NCI-H1436 (cell line): Measurements from ENCODE around the gene EIF2D.
"Not testable (repeated sequence)": the region's sequence is repeated elsewhere in the genome, so short reads cannot be mapped to it uniquely, and the experiment has no call there.

Experiments
- DNase-seq: peaks from one replicate; lab custom pipeline; 2025; lab: John Stamatoyannopoulos, UW

EIF2D gene

GRCh38 chr1:206586501-206587445, 25.5 kb downstream of the EIF2D start:
- DNase-seq, result no peak

DNA sequence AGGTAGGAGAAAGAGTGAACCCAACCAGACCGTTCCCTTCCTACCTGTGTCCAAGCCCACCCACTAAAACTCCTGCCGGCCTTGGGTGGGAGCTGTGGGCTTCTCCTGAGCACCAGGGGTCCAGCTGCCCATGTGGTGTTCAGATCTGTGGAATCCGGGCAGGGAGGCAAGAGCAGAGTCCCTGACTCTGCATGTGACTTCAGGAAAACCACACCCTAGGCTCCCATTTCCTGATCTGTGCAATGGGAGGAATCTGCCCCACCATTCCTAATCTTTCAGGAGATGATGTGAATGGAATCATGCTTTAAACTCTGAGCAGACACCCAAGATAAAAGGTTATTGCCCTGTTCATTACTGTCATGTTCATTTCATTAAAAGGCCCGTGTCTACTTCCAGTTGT, 27.6 kb downstream of the EIF2D start:
- DNase-seq, result no peak

DNA sequence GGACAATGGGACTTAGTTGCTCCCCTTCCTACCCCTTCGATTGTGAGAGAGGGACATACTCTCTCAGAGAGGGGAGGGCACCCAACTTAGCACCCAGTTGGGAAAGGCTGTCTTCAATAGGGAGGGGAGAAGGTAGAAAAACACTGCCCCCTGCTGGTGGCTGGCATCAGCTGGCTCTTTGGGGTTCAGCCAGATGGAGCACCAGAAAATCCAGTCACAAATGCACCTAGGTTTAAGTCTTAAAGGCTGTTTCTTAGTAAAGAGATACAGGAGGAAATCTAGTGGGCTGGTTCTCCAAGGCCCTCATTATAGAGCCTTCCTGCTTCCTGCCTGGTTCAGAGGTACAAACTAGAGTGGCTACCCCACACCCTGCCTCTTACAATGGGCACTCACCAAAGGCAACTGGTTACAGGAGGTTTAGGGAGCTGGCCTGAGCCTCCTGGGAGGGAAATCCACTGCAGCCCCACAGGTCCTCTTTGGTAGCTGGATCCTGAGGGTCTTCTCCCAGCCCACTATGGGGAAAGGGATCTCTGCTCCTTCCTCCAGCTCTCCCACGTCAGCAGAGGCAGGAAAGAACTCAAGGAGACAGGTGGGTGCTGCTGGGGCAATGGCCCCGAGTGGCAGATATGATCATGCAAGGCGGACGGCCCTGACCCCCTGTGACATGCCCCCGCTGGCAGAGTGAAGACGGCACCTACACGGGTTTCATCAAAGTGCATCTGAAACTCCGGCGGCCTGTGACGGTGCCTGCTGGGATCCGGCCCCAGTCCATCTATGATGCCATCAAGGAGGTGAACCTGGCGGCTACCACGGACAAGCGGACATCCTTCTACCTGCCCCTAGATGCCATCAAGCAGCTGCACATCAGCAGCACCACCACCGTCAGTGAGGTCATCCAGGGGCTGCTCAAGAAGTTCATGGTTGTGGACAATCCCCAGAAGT, 28.3 kb downstream of the EIF2D start:
- DNase-seq, result peak; percentile 82

DNA sequence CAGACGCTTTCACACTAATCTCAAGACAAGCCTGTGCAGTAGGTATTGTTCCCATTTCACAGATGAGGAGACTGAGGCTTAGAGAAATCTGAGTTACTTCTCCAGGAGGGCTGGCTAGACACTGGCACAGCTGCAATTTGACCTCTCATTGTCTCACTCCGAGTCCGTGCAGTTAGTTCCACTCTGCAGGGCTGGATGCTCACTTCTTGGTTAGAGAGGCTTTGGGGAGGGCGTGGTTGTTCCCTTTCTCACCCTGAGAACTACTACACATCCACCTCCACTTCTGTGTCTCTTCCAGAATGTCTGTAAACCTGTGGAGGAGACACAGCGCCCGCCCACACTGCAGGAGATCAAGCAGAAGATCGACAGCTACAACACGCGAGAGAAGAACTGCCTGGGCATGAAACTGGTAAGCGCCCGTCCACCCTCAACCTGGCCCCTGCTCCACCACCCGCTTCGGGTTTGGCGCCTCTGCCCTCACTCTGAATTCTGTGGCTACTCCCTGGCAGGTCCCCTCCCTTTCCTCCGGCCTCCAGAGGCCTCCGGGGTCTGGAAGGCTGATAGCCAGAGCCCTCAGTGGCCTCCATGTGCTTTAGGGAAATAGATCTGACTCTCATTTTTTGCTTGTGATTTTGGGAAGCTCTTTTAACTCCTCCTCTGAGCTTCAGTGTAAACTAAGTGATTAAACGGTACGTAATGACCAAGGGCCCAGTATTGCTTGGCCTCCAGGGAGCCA, 29.1 kb downstream of the EIF2D start:
- DNase-seq, result no peak

DNA sequence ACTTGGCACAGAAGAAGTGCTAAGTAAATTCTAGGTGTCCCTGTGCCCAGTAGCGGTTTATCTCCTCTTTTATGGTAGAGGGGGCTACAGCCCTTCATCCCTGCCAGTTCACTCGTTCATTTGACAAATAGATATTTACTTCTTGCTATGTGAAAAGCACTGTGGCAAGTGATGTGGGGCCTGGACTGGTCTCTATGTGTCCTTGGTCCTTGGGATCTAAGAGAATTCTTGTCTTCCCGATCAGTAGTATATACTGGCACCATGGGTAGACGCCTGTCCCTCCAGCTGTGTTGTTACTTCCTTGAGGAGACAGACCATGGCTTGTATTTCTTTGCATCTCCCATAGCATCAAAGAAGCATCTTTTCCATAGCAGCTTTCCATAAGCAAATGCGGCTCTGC, 29.7 kb downstream of the EIF2D start:
- DNase-seq, result no peak

DNA sequence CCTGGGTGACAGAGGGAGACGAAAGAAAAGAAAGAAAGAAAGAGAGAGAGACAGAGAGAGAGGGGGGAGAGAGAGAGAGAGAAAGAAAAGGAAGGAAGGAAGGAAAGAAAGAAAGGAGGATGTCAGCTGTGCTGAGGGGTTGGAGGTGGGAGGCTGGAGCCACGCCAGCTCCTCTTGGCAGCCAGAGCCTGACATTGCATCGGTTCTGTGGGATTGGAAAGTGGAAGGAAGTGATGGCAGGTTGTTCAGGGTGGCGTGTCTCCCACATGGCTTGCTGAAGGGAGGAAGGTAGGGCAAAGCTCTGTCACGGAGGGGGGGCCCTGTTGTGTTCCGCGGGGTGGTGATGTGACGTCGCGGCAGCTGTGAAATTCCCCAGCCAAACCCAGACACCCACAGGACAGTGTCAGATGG, 30.7 kb downstream of the EIF2D start:
- DNase-seq, result no peak

GRCh38 chr1:206581114-206581497, 31.2 kb downstream of the EIF2D start:
- DNase-seq, result not testable (repeated sequence)

DNA sequence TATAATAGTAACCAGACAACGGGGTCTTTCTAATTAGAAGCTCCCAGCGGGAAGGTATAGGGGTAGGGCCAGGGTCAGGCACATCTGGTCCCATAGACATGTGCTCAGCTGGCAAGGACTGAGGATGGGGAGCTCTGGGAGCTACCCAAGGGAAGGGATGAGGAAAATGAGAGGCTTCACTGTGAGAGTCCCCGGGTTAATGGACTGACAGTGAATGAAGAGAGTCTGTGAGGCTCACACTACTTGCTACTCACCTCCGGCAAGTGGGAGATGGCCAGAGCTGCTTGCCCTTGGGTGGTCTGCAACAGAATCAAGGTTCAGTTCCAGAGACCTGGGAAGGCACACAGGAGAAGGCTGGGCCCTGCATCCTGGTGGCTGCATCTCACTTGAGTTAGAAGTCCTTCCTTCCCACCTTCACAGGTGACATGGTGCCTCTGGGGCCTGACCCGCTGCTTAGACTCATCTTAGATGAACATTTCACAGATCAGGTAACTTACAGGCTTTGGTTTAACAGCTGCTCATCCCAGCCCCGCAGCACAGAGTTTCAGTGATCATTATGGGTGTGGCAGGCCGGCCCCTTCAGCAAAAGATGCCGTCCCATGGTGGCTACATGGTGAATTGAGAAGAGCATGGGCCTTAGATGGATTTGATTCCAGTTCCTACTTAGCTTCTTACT, 31.7 kb downstream of the EIF2D start:
- no peak for DNase-seq

- no peak for DNase-seq
Measured at GRCh38 chr1:206579747-206580437, 32.4 kb downstream of the EIF2D start.

GRCh38 chr1:206578978-206579374, 33.3 kb downstream of the EIF2D start:
- DNase-seq, result no peak

DNA sequence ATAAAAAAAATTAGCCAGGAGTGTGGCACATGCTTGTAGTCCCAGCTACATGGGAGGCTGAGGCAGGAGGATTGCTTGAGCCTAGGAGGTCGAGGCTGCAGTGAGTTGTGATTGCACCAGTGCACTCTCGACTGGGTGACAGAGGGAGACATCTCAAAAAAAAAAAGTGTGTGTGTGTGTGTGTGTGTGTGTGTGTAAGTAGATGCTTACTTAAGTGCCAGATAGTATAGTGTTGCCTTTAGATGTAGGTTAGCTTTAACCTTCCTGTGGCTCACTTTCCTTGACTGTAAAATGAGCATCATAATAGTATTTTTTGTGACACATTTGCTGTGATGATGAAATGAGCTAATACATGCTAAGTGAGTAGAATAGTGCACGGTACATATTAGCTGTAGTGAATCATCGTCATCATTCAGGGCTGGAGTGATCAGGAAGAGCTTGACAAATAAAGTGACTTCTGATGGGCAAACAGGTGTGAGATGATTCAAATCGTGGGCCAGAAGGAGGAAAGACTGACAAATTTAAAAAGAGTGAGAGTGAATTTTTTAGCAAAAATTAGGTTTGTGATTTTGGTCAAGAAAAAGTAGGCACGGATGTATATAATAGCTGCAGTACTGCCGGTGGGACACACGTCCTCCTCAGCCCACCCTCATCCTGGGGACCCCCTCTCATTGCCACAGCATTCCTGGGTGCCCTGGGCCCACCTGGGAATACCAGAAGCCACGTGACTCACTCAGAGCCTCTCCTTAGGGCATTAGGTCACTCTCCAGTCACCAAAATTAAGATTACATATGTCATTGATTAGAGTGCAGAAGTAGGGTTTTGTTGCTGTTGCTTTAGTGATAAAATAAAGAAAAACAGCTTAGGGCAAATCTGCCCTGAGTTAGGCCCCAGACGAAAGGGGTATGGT, 33.9 kb downstream of the EIF2D start:
- DNase-seq, result no peak

- no peak for DNase-seq
Measured at GRCh38 chr1:206577626-206578025, 34.6 kb downstream of the EIF2D start.

- DNase-seq, result peak; percentile 74
Measured at GRCh38 chr1:206575894-206576737, 36.1 kb downstream of the EIF2D start.

GRCh38 chr1:206575165-206575893, 36.9 kb downstream of the EIF2D start:
- DNase-seq, result no peak

DNA sequence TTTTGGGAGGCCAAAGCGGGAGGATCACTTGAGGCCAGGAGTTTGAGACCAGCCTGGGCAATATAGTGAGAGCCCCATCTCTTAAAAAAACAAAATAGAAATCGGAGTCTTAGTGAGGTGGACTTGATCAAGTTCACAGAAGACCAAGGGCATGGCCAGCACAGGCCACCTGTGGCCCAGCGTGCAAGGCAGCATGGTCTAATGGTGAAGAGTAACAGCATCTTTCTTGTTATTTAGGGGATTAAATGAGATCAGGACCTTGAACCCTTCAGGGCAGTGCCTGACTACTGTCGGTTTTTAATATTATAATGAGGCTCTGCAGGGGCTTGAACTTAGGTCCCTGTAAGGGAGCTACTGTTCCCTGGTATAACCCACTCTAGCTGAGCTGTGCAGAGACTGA, 38.5 kb downstream of the EIF2D start:
- no peak for DNase-seq

GRCh38 chr1:206573319-206573718, 38.9 kb downstream of the EIF2D start:
- DNase-seq, result no peak

- DNase-seq, result no peak
Measured at GRCh38 chr1:206572835-206573234, 39.4 kb downstream of the EIF2D start.

DNA sequence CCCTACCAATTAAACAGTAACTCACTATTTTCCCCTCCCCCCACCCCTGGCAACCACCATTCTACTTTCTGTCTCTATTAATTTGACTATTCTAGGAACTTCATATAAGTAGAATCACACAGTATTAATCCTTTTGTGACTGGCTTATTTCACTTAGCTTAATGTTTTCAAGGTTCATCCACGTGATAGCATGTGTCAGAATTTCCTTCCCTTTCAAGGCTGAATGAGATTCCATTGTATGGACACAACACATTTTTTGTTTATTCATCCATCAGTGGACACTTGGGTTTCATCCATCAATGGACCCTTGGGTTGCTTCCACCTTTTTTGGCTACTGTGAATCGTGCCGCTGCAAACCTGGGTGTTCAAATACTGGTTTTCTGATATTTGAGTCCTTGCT, 41.7 kb downstream of the EIF2D start:
- DNase-seq, result no peak
